ENCODE data around the gene FAM170B. TPM values are rescaled to one million over a fixed set of nuclear protein-coding genes. Genes with fewer than 3 reads are reported as not detected.

FAM170B gene
- total RNA-seq, 6 donors from 2014 or later: 0.24 TPM; not detected in 5

GRCh38 chr10:49090189-49090575, 43.6 kb downstream of the FAM170B start:
- WGBS, 2 donors: 33 to 59% methylated on average over 1 of the region's 1 CpG

DNA sequence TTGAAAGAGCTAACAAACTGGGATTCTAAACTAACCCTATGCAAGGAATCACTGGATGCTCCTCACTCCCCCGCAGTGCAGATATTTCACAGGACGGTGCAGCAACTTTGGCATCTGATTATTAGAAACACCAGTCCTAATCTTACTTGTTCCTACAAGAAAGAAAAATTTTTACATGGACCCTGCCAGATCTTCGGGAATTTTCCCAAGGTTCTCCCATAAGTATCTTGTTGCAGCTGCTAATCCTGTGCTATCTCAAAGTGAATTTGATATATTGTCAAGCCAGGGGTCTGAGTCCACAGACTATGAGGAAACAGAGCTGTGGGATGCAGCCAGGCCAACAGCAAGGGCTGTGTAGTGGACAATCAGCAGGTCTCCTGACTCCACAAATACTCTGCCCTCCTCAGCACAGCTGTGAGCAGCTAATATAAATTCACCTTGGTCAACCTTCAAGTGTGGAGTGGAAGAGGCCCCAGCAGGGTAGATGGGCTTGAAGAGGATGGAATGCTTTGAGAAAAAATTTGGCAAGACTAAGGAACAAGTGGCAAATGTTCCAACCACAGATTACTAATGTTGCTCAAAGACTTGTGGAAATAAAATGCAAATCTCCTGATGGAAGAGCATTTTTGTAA, 44.1 kb downstream of the FAM170B start:
- H3K9me3 ChIP-seq: peaks cover 0 to 5% (median 0%) of the 10 kb centered on the region in 4 donors
- peak in 1 of 2 donors; percentile 59 for DNase-seq
- no peak overlapping the region for H3K4me3 ChIP-seq
- no peaks in the 10 kb centered on the region for H3K36me3 ChIP-seq
- ATAC-seq (ENCODE audit: low FRiP score in 2 of 2): peak; percentile 55 to 56
- TF ChIP-seq POLR2AphosphoS5 (IDR thresholded peaks at IDR 0.05): peak in 1 of 2 donors; percentile 16
- no peak for TF ChIP-seq POLR2A (IDR thresholded peaks at IDR 0.05)
- TF ChIP-seq, protein P1, sequence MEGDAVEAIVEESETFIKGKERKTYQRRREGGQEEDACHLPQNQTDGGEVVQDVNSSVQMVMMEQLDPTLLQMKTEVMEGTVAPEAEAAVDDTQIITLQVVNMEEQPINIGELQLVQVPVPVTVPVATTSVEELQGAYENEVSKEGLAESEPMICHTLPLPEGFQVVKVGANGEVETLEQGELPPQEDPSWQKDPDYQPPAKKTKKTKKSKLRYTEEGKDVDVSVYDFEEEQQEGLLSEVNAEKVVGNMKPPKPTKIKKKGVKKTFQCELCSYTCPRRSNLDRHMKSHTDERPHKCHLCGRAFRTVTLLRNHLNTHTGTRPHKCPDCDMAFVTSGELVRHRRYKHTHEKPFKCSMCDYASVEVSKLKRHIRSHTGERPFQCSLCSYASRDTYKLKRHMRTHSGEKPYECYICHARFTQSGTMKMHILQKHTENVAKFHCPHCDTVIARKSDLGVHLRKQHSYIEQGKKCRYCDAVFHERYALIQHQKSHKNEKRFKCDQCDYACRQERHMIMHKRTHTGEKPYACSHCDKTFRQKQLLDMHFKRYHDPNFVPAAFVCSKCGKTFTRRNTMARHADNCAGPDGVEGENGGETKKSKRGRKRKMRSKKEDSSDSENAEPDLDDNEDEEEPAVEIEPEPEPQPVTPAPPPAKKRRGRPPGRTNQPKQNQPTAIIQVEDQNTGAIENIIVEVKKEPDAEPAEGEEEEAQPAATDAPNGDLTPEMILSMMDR (IDR thresholded peaks at IDR 0.05): no peak
- TF ChIP-seq EP300 (IDR thresholded peaks at IDR 0.05): no peak
- 46 to 78% methylated on average over 3 of the region's 3 CpGs for WGBS, 2 donors
- H3K27ac ChIP-seq: peak overlapping the region in 3 of 4 donors; percentile 32 to 83 (median 62)
- H3K4me1 ChIP-seq: peaks cover 16 to 32% (median 23%) of the 10 kb centered on the region in 4 donors
- no peaks in the 10 kb centered on the region for H3K27me3 ChIP-seq

More at GRCh38 chr10:49090189-49090575, 43.6 kb downstream of the FAM170B start:
- no peak for DNase-seq
- Histone ChIP-seq H3K9me3 (peaks cover 0 to 5% (median 0%) of the 10 kb centered on the region in 4 donors), H3K4me1 (peaks cover 16 to 32% (median 23%) of the 10 kb centered on the region in 4 donors), H3K27ac (peak overlapping the region in 3 of 4 donors; percentile 32 to 83 (median 62)), H3K36me3 (no peaks in the 10 kb centered on the region), H3K27me3 (no peaks in the 10 kb centered on the region), H3K4me3 (no peak overlapping the region)
- no peak for ATAC-seq (ENCODE audit: low FRiP score in 2 of 2)
- TF ChIP-seq, protein P1 (IDR thresholded peaks at IDR 0.05): no peak
- no peak for TF ChIP-seq POLR2AphosphoS5 (IDR thresholded peaks at IDR 0.05)
- TF ChIP-seq EP300 (IDR thresholded peaks at IDR 0.05): no peak
- no peak for TF ChIP-seq POLR2A (IDR thresholded peaks at IDR 0.05)

- no peak for TF ChIP-seq POLR2AphosphoS5 (IDR thresholded peaks at IDR 0.05)
- TF ChIP-seq POLR2A (IDR thresholded peaks at IDR 0.05): no peak
- TF ChIP-seq, protein P1 (IDR thresholded peaks at IDR 0.05): no peak
- no peak for TF ChIP-seq EP300 (IDR thresholded peaks at IDR 0.05)
- WGBS, 2 donors: 86 to 93% methylated on average over 2 of the region's 2 CpGs
- peaks cover 0 to 5% (median 0%) of the 10 kb centered on the region in 4 donors for H3K9me3 ChIP-seq
- H3K27me3 ChIP-seq: no peaks in the 10 kb centered on the region
- ATAC-seq (ENCODE audit: low FRiP score in 2 of 2) (no peak), DNase-seq (no peak)
- peaks cover 16 to 32% (median 23%) of the 10 kb centered on the region in 4 donors for H3K4me1 ChIP-seq
- H3K36me3 ChIP-seq: no peaks in the 10 kb centered on the region
- H3K27ac ChIP-seq: peak overlapping the region in 2 of 4 donors; percentile 32 to 39
- H3K4me3 ChIP-seq: no peak overlapping the region
Observed at GRCh38 chr10:49089152-49089551, 44.7 kb downstream of the FAM170B start.

GRCh38 chr10:49086889-49087288, 46.9 kb downstream of the FAM170B start:
- no peak for ATAC-seq (ENCODE audit: low FRiP score in 2 of 2)
- no peaks in the 10 kb centered on the region for H3K27me3 ChIP-seq
- DNase-seq: no peak
- peaks cover 23 to 43% (median 32%) of the 10 kb centered on the region in 4 donors for H3K4me1 ChIP-seq
- 90 to 94% methylated on average over 3 of the region's 3 CpGs for WGBS, 2 donors
- H3K36me3 ChIP-seq: no peaks in the 10 kb centered on the region
- H3K27ac ChIP-seq: no peak overlapping the region
- peaks cover 0 to 5% (median 0%) of the 10 kb centered on the region in 4 donors for H3K9me3 ChIP-seq
- no peak overlapping the region for H3K4me3 ChIP-seq
- TF ChIP-seq, protein P1 (IDR thresholded peaks at IDR 0.05): no peak
- TF ChIP-seq EP300 (IDR thresholded peaks at IDR 0.05): no peak
- no peak for TF ChIP-seq POLR2A (IDR thresholded peaks at IDR 0.05)
- no peak for TF ChIP-seq POLR2AphosphoS5 (IDR thresholded peaks at IDR 0.05)
